Activated CD4-positive, alpha-beta T cell treated with anti-CD3 and anti-CD28 coated beads for 4 hours (primary cell): ENCODE data around the gene ATG5.
A peak's percentile ranks its signal among the peaks of the same experiment; 100 is the strongest.
"Not testable (repeated sequence)": the region's sequence is repeated elsewhere in the genome, so short reads cannot be mapped to it uniquely, and the experiment has no call there.

Source experiments
- DNase-seq, 2 donors: peaks; one replicate each; pipeline ENCODE4 v3.0.0-alpha.2; 2020

ATG5 gene

GRCh38 chr6:106256201-106256968 lies 69.2 kb downstream of the ATG5 start:
- DNase-seq: no peak

- no peak for DNase-seq
Observed at GRCh38 chr6:106255306-106255705, 70.3 kb downstream of the ATG5 start.

- DNase-seq: no peak
Observed at GRCh38 chr6:106254636-106255035, 70.9 kb downstream of the ATG5 start.

GRCh38 chr6:106253731-106254130 lies 71.8 kb downstream of the ATG5 start:
- DNase-seq: no peak

GRCh38 chr6:106253172-106253571 lies 72.4 kb downstream of the ATG5 start:
- no peak for DNase-seq

- no peak for DNase-seq
Observed at GRCh38 chr6:106252687-106253086, 72.9 kb downstream of the ATG5 start.

GRCh38 chr6:106251531-106252255 lies 73.9 kb downstream of the ATG5 start:
- not testable (repeated sequence) for DNase-seq

- DNase-seq: no peak
Observed at GRCh38 chr6:106250953-106251352, 74.6 kb downstream of the ATG5 start.

- no peak for DNase-seq
Observed at GRCh38 chr6:106249658-106250057, 75.9 kb downstream of the ATG5 start.

GRCh38 chr6:106247733-106248132 lies 77.8 kb downstream of the ATG5 start:
- no peak for DNase-seq

GRCh38 chr6:106247293-106247692 lies 78.3 kb downstream of the ATG5 start:
- DNase-seq: no peak

GRCh38 chr6:106244931-106245330 lies 80.6 kb downstream of the ATG5 start:
- DNase-seq: no peak

GRCh38 chr6:106244521-106244920 lies 81.0 kb downstream of the ATG5 start:
- no peak for DNase-seq

- no peak for DNase-seq
Observed at GRCh38 chr6:106243261-106243660, 82.3 kb downstream of the ATG5 start.

- DNase-seq: no peak
Observed at GRCh38 chr6:106241498-106241897, 84.1 kb downstream of the ATG5 start.

- no peak for DNase-seq
Observed at GRCh38 chr6:106237286-106237685, 88.3 kb downstream of the ATG5 start.

- not testable (repeated sequence) for DNase-seq
Observed at GRCh38 chr6:106229876-106230445, 95.6 kb downstream of the ATG5 start.

GRCh38 chr6:106227612-106228507 lies 97.7 kb downstream of the ATG5 start:
- no peak for DNase-seq

GRCh38 chr6:106226676-106227075 lies 98.9 kb downstream of the ATG5 start:
- DNase-seq: no peak

- no peak for DNase-seq
Observed at GRCh38 chr6:106225581-106225980, 100.0 kb downstream of the ATG5 start.

GRCh38 chr6:106223300-106223930 lies 102.1 kb downstream of the ATG5 start:
- DNase-seq: peak; percentile 71 to 83

GRCh38 chr6:106220485-106220884 lies 105.1 kb downstream of the ATG5 start:
- DNase-seq: no peak
